BLaER1 treated with 17β-estradiol and CSF1 and Interleukin-3, amounts not matched to agents 10 nM and 100 nM (cell line): ENCODE data around the gene ENO2.
A peak's percentile ranks its signal among the peaks of the same experiment; 100 is the strongest.

Experiments used
- H3K27ac ChIP-seq, 11 experiments: shearing (Covaris generic); formaldehyde crosslinking; 2 replicates each; pipeline ENCODE4 v1.8.1; 2022
- H3K27me3 ChIP-seq, 11 experiments: shearing (Covaris generic); formaldehyde crosslinking; 2 replicates each; pipeline ENCODE4 v1.8.1; 2022
- H3K36me3 ChIP-seq, 11 experiments: shearing (Covaris generic); formaldehyde crosslinking; 2 replicates each; pipeline ENCODE4 v1.8.1; 2022
- H3K4me1 ChIP-seq, 10 experiments: shearing (Covaris generic); formaldehyde crosslinking; 2 replicates each; pipeline ENCODE4 v1.8.1; 2022
- H3K4me2 ChIP-seq, 11 experiments: shearing (Covaris generic); formaldehyde crosslinking; 2 replicates each; pipeline ENCODE4 v1.8.1; 2022
- H3K4me3 ChIP-seq, 10 experiments: shearing (Covaris generic); formaldehyde crosslinking; 2 replicates each; pipeline ENCODE4 v1.8.1; 2022
- H3K9ac ChIP-seq, 11 experiments: shearing (Covaris generic); formaldehyde crosslinking; 2 replicates each; pipeline ENCODE4 v1.8.1; 2022
- H3K9me3 ChIP-seq, 11 experiments: shearing (Covaris generic); formaldehyde crosslinking; replicated peaks in 1 of 11; 2 replicates each; pipeline ENCODE4 v1.8.1; 2022
- H4K20me1 ChIP-seq, 11 experiments: shearing (Covaris generic); formaldehyde crosslinking; 2 replicates each; pipeline ENCODE4 v1.8.1; 2022
- Cebpa-rat ChIP-seq, 11 experiments: shearing (Covaris generic); IDR thresholded peaks; 2 replicates each; pipeline ENCODE4 v1.8.1; 2022

ENO2 gene

GRCh38 chr12:6946033-6946919 is 31.9 kb downstream of the ENO2 start:
- Histone ChIP-seq H3K4me2 (peak overlapping the region; percentile 87 to 100 (median 97)), H3K9me3 (no peaks in the 10 kb centered on the region), H4K20me1 (no peaks in the 10 kb centered on the region), H3K4me1 (peaks cover 69 to 90% (median 79%) of the 10 kb centered on the region in 10 experiments), H3K4me3 (peak overlapping the region; percentile 31 to 79 (median 73)), H3K27ac (peak overlapping the region; percentile 44 to 96 (median 91); a peak in 21 of 22 replicates), H3K9ac (peak overlapping the region; percentile 58 to 98 (median 89); a peak in 21 of 22 replicates), H3K36me3 (peaks cover 5 to 14% (median 5%) of the 10 kb centered on the region in 11 experiments; a peak in 18 of 22 replicates), H3K27me3 (no peaks in the 10 kb centered on the region)
- TF ChIP-seq Cebpa-rat (IDR thresholded peaks at IDR 0.05), result no peak

DNA sequence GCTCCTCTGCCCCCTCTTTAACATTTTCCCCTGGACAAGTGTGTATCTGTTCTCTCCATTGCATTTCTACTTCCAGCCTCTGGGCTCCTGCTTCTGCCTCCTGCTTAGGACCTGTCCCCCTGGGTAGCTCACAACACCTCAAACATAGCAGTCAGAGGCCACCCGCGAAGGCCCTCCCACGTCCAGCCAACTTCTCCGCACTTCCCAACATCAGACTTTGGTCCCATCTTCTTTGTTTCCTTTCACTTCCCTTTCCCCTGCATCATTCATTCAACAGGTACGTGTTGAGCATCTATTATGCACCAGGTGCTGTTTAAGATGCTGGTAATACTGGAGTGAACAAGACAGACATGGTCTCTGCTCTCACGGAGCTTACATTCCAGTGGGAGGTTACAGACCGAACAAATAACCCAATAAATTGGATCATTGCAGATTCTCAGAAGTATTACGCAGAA is 32.6 kb downstream of the ENO2 start:
- peak overlapping the region; percentile 31 to 79 (median 73) for H3K4me3 ChIP-seq
- H3K9ac ChIP-seq, result peak overlapping the region in 10 of 11 experiments; percentile 77 to 98 (median 90); a peak in 19 of 22 replicates
- H3K4me1 ChIP-seq, result peaks cover 68 to 92% (median 76%) of the 10 kb centered on the region in 10 experiments
- H3K4me2 ChIP-seq, result peak overlapping the region; percentile 87 to 100 (median 97)
- no peaks in the 10 kb centered on the region for H4K20me1 ChIP-seq
- no peak for TF ChIP-seq Cebpa-rat (IDR thresholded peaks at IDR 0.05)
- no peaks in the 10 kb centered on the region for H3K9me3 ChIP-seq
- H3K36me3 ChIP-seq, result peaks cover 0 to 7% (median 0%) of the 10 kb centered on the region in 11 experiments; a peak in 8 of 22 replicates
- H3K27me3 ChIP-seq, result no peaks in the 10 kb centered on the region
- H3K27ac ChIP-seq, result peak overlapping the region in 10 of 11 experiments; percentile 56 to 96 (median 92); a peak in 16 of 22 replicates

DNA sequence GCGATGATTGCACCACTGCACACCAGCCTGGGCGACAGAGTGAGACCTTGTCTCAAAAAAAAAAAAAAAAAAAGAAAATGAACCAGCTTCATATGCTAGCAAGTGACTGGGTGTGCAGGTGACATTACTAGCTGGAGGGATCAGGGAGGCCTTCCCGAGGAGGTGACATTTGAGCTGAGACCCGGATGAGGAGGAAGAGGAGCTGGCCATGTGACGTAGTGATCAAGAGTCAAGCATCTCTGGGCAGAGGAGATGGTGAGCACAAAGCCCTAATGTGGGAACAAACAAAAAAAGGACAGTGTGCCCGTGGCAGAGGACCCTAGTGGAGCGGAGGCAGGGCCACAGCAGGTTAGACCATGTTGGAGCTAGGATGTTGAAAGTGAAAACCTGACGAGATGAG is 33.2 kb downstream of the ENO2 start:
- peak overlapping the region in 6 of 11 experiments; percentile 5 to 99 (median 98); a peak in 3 of 22 replicates for H3K4me2 ChIP-seq
- no peak overlapping the region; a peak in 1 of 22 replicates for H3K27ac ChIP-seq
- peaks cover 0 to 9% (median 0%) of the 10 kb centered on the region in 11 experiments; a peak in 6 of 22 replicates for H3K36me3 ChIP-seq
- H3K9ac ChIP-seq, result no peak overlapping the region
- no peak for TF ChIP-seq Cebpa-rat (IDR thresholded peaks at IDR 0.05)
- no peak overlapping the region for H3K4me3 ChIP-seq
- H3K4me1 ChIP-seq, result peaks cover 64 to 92% (median 72%) of the 10 kb centered on the region in 10 experiments
- no peaks in the 10 kb centered on the region for H3K27me3 ChIP-seq
- no peaks in the 10 kb centered on the region for H4K20me1 ChIP-seq
- no peaks in the 10 kb centered on the region for H3K9me3 ChIP-seq

- Histone ChIP-seq H3K4me3 (no peak overlapping the region), H3K9ac (peak overlapping the region in 6 of 11 experiments; percentile 7 to 43 (median 15); a peak in 5 of 22 replicates), H3K9me3 (no peaks in the 10 kb centered on the region), H3K27ac (peak overlapping the region in 8 of 11 experiments; percentile 8 to 93 (median 26); a peak in 8 of 22 replicates), H3K27me3 (no peaks in the 10 kb centered on the region), H3K36me3 (peaks cover 0 to 15% (median 0%) of the 10 kb centered on the region in 11 experiments; a peak in 5 of 22 replicates), H3K4me1 (peaks cover 58 to 91% (median 76%) of the 10 kb centered on the region in 10 experiments), H4K20me1 (peaks cover 0 to 9% (median 0%) of the 10 kb centered on the region in 11 experiments; a peak in 2 of 22 replicates), H3K4me2 (peak overlapping the region; percentile 45 to 99 (median 67))
- TF ChIP-seq Cebpa-rat (IDR thresholded peaks at IDR 0.05), result peak in 2 of 11 experiments; percentile 38 to 56; a peak in 1 of 22 replicates
These were observed 34.7 kb downstream of the ENO2 start for GRCh38 chr12:6948873-6949594.

GRCh38 chr12:6950401-6950801 is 36.0 kb downstream of the ENO2 start:
- Histone ChIP-seq H3K27me3 (no peaks in the 10 kb centered on the region), H3K4me1 (peaks cover 64 to 97% (median 83%) of the 10 kb centered on the region in 10 experiments), H3K9me3 (no peaks in the 10 kb centered on the region), H3K4me2 (peak overlapping the region; percentile 92 to 100 (median 99)), H4K20me1 (peaks cover 0 to 22% (median 5%) of the 10 kb centered on the region in 11 experiments; a peak in 10 of 22 replicates), H3K9ac (peak overlapping the region; percentile 88 to 95 (median 92); a peak in 19 of 22 replicates), H3K36me3 (peaks cover 0 to 27% (median 9%) of the 10 kb centered on the region in 11 experiments; a peak in 12 of 22 replicates), H3K4me3 (peak overlapping the region; percentile 78 to 99 (median 86); a peak in 17 of 20 replicates), H3K27ac (peak overlapping the region; percentile 82 to 95 (median 93); a peak in 20 of 22 replicates)
- no peak for TF ChIP-seq Cebpa-rat (IDR thresholded peaks at IDR 0.05)

GRCh38 chr12:6950811-6951540 is 36.6 kb downstream of the ENO2 start, which contains the start of gene PTPN6:
Gene PTPN6 (plus strand): TSS chr12:6951356. CDS start chr12:6951513, 157 bp downstream.
- Histone ChIP-seq H3K4me3 (peak within 1 kb of the TSS; percentile 78 to 99 (median 86)), H3K27ac (peak within 1 kb of the TSS; percentile 82 to 95 (median 93)), H3K9ac (peak within 1 kb of the TSS; percentile 88 to 95 (median 92))

DNA sequence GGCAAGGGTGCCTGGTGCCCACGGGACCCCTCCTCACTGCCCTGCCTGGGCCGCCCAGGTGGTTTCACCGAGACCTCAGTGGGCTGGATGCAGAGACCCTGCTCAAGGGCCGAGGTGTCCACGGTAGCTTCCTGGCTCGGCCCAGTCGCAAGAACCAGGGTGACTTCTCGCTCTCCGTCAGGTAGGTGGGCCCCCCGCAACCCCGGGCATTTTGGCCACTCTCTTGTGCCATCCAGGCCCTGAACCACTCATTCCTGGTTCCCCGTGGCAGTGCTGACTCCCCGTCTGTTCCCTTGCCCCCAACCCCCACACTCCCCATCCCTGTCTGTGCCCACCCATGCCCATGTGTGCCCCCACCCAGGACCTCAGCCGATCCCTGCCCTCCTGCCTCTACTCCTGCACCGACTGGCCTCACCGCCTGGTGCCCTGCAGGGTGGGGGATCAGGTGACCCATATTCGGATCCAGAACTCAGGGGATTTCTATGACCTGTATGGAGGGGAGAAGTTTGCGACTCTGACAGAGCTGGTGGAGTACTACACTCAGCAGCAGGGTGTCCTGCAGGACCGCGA is 37.3 kb downstream of the ENO2 start:
- peaks cover 0 to 35% (median 11%) of the 10 kb centered on the region in 11 experiments; a peak in 12 of 22 replicates for H4K20me1 ChIP-seq
- peak overlapping the region; percentile 88 to 95 (median 92) for H3K9ac ChIP-seq
- H3K36me3 ChIP-seq, result peaks cover 0 to 40% (median 21%) of the 10 kb centered on the region in 11 experiments; a peak in 17 of 22 replicates
- H3K9me3 ChIP-seq, result no peaks in the 10 kb centered on the region
- H3K4me2 ChIP-seq, result peak overlapping the region; percentile 92 to 100 (median 99)
- peak overlapping the region; percentile 78 to 99 (median 86) for H3K4me3 ChIP-seq
- peak overlapping the region; percentile 82 to 95 (median 93) for H3K27ac ChIP-seq
- peaks cover 64 to 97% (median 83%) of the 10 kb centered on the region in 10 experiments for H3K4me1 ChIP-seq
- TF ChIP-seq Cebpa-rat (IDR thresholded peaks at IDR 0.05), result no peak
- no peaks in the 10 kb centered on the region for H3K27me3 ChIP-seq

More at GRCh38 chr12:6950811-6951540, 36.6 kb downstream of the ENO2 start, which contains the start of gene PTPN6:
- H4K20me1 ChIP-seq, result peaks cover 0 to 28% (median 5%) of the 10 kb centered on the region in 11 experiments; a peak in 12 of 22 replicates
- H3K27me3 ChIP-seq, result no peaks in the 10 kb centered on the region
- H3K9me3 ChIP-seq, result no peaks in the 10 kb centered on the region
- H3K4me2 ChIP-seq, result peak within 1 kb of the TSS; percentile 92 to 100 (median 99)
- peak in 6 of 11 experiments; percentile 20 to 82 (median 46); a peak in 6 of 22 replicates for TF ChIP-seq Cebpa-rat (IDR thresholded peaks at IDR 0.05)
- peaks cover 64 to 97% (median 83%) of the 10 kb centered on the region in 10 experiments for H3K4me1 ChIP-seq
- peaks cover 0 to 33% (median 14%) of the 10 kb centered on the region in 11 experiments; a peak in 16 of 22 replicates for H3K36me3 ChIP-seq
